Measurements from ENCODE around the gene PACRG.

DNA sequence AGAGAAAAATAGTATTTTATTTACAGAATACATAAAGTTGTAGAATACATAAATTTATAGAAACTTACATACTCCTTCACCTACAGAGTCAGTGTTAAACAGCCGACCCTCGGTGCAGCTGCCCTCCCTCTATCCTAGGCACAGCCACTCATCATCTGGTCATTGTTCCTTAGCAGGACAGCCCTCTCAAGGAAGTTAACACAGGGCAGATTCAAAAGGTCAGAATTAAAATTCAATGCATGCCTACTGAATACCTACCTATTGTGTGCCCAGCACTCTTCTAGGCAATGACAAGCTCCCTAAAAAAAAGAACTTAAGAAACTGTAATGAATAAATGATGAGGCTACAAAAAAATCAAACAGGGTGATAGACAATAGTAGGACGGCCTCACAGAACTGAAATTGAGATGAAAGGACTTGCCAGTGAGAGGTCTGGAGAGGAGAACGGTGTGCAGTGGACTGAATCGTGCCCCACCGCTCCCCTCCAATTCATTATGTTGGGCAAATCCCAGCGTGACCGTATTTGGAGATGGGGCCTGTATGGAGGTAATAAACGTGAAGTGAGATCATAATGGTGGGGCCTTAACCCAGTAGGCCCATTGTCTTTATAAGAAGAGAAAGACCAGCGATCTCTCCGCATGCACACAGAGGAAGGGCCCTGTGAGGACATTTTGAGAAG lies 326.0 kb downstream of the PACRG start:
- no peak for TF ChIP-seq ZNF416 (CRISPR knock-in tag; IDR thresholded peaks at IDR 0.05)
- TF ChIP-seq, protein P1, sequence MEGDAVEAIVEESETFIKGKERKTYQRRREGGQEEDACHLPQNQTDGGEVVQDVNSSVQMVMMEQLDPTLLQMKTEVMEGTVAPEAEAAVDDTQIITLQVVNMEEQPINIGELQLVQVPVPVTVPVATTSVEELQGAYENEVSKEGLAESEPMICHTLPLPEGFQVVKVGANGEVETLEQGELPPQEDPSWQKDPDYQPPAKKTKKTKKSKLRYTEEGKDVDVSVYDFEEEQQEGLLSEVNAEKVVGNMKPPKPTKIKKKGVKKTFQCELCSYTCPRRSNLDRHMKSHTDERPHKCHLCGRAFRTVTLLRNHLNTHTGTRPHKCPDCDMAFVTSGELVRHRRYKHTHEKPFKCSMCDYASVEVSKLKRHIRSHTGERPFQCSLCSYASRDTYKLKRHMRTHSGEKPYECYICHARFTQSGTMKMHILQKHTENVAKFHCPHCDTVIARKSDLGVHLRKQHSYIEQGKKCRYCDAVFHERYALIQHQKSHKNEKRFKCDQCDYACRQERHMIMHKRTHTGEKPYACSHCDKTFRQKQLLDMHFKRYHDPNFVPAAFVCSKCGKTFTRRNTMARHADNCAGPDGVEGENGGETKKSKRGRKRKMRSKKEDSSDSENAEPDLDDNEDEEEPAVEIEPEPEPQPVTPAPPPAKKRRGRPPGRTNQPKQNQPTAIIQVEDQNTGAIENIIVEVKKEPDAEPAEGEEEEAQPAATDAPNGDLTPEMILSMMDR (IDR thresholded peaks at IDR 0.05): no peak
- no peak for TF ChIP-seq CREB1 (CRISPR knock-in tag; IDR thresholded peaks at IDR 0.05)
- TF ChIP-seq NR1H2 (CRISPR knock-in tag; IDR thresholded peaks at IDR 0.05): no peak
- TF ChIP-seq, protein P2, sequence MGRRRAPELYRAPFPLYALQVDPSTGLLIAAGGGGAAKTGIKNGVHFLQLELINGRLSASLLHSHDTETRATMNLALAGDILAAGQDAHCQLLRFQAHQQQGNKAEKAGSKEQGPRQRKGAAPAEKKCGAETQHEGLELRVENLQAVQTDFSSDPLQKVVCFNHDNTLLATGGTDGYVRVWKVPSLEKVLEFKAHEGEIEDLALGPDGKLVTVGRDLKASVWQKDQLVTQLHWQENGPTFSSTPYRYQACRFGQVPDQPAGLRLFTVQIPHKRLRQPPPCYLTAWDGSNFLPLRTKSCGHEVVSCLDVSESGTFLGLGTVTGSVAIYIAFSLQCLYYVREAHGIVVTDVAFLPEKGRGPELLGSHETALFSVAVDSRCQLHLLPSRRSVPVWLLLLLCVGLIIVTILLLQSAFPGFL (CRISPR knock-in tag; IDR thresholded peaks at IDR 0.05; ENCODE audit: borderline replicate concordance): no peak
- TF ChIP-seq, protein P3, sequence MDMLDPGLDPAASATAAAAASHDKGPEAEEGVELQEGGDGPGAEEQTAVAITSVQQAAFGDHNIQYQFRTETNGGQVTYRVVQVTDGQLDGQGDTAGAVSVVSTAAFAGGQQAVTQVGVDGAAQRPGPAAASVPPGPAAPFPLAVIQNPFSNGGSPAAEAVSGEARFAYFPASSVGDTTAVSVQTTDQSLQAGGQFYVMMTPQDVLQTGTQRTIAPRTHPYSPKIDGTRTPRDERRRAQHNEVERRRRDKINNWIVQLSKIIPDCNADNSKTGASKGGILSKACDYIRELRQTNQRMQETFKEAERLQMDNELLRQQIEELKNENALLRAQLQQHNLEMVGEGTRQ (CRISPR knock-in tag; IDR thresholded peaks at IDR 0.05): no peak
- TF ChIP-seq, protein P4, sequence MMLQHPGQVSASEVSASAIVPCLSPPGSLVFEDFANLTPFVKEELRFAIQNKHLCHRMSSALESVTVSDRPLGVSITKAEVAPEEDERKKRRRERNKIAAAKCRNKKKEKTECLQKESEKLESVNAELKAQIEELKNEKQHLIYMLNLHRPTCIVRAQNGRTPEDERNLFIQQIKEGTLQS (CRISPR knock-in tag; conservative IDR thresholded peaks at IDR 0.05): no peak
